GM19324 (cell line): Measurements from ENCODE around the gene ABCA8.

Experiments used
- ATAC-seq: cut with Tn5 transposase; IDR thresholded peaks from one replicate; pipeline ENCODE4 v1.9.1; 2021; ENCODE audit warnings: mild to moderate bottlenecking, moderate library complexity; ENCODE audit not compliant: unreplicated experiment, low FRiP score

ABCA8 gene

GRCh38 chr17:68878226-68878885, 76.8 kb downstream of the ABCA8 start:
- ATAC-seq = no peak

- no peak for ATAC-seq
These were observed 83.7 kb downstream of the ABCA8 start for GRCh38 chr17:68871447-68871846.

GRCh38 chr17:68870976-68871375, 84.2 kb downstream of the ABCA8 start:
- no peak for ATAC-seq

- ATAC-seq = no peak
These were observed 84.9 kb downstream of the ABCA8 start for GRCh38 chr17:68870161-68870826.

- no peak for ATAC-seq
These were observed 86.5 kb downstream of the ABCA8 start for GRCh38 chr17:68868708-68869107.

GRCh38 chr17:68867759-68868516, 87.3 kb downstream of the ABCA8 start:
- no peak for ATAC-seq

- no peak for ATAC-seq
These were observed 89.6 kb downstream of the ABCA8 start for GRCh38 chr17:68865584-68865983.

GRCh38 chr17:68863091-68863652, 92.0 kb downstream of the ABCA8 start:
- no peak for ATAC-seq

- ATAC-seq = no peak
These were observed 93.6 kb downstream of the ABCA8 start for GRCh38 chr17:68861602-68862001.

GRCh38 chr17:68860941-68861340, 94.3 kb downstream of the ABCA8 start:
- no peak for ATAC-seq

GRCh38 chr17:68854452-68854851, 100.7 kb downstream of the ABCA8 start:
- no peak for ATAC-seq

- no peak for ATAC-seq
These were observed 101.8 kb downstream of the ABCA8 start for GRCh38 chr17:68853439-68853838.

- ATAC-seq = no peak
These were observed 102.2 kb downstream of the ABCA8 start for GRCh38 chr17:68853036-68853435.

GRCh38 chr17:68851890-68852289, 103.3 kb downstream of the ABCA8 start:
- ATAC-seq = no peak

GRCh38 chr17:68850749-68851510, 104.3 kb downstream of the ABCA8 start:
- ATAC-seq = no peak

- ATAC-seq = no peak
These were observed 105.2 kb downstream of the ABCA8 start for GRCh38 chr17:68849673-68850610.

GRCh38 chr17:68847711-68848110, 107.5 kb downstream of the ABCA8 start:
- no peak for ATAC-seq

GRCh38 chr17:68843522-68843921, 111.7 kb downstream of the ABCA8 start:
- ATAC-seq = no peak

GRCh38 chr17:68840073-68840472, 115.1 kb downstream of the ABCA8 start:
- no peak for ATAC-seq
